HG02642 (cell line): Measurements from ENCODE around the gene THBD.
"Not testable (repeated sequence)": the region's sequence is repeated elsewhere in the genome, so short reads cannot be mapped to it uniquely, and the experiment has no call there.

Experiments
- ATAC-seq: cut with Tn5 transposase; IDR thresholded peaks from one replicate; pipeline ENCODE4 v1.9.1; 2021; ENCODE audit warnings: mild to moderate bottlenecking; ENCODE audit not compliant: unreplicated experiment, poor library complexity

Gene THBD

DNA sequence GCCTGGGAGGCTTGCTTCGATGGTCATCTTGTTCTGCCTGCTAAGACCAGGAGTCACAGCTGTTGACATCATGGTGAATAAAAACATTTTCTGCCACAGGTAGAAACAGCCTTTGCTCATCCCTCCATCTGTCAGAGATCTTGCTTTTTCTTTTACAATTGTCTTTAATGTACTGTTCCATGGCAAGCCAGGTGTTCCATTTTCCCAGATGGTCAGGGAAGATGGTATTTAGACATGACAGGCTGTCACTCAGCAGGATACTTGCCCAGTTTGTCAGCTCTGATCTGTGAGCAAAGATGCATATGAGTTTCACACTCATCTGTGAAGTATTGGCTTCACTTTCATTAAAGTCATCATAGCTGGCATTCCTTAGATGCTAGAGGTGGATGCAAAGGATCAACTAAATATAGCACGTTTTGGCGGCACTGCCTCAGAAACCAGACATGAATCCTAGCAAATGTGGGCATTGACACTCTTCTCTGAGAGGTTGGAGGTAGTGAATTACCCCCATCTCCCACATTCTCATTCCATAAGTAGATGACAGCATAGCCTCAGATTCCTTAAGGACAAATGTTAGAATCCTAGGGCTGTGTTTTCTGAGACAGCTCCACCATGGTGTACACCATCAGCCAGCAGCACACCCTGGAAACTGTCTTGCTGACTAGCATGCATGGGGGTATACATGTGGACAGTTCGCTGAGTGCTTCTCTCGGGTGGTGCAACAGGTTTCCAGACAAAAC, 10.2 kb downstream of the THBD start:
- ATAC-seq = no peak

DNA sequence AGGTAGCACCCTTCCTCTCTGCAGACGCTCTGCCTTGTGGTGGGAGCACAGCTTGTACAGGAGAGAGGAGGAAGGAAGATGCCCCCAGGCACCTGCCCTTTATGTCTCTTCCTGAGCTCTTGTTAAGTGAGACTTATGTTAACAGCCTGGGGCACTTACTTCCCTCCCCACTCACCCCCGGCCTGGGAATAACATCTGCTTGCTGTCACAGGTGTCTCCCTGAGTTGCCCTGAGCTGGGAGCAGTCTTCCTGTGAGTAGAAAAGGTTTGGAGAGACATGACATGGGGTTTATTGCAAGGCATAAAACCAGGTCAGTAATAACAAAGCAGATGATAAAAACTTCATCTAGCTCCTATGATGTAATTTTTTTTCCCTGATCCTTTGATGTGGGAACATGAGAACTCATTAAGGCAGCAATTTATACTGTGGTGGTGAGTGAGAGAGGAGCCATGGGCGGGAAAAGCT, 12.4 kb downstream of the THBD start:
- no peak for ATAC-seq

- ATAC-seq = no peak
Observed at GRCh38 chr20:23036371-23036770, 13.1 kb downstream of the THBD start.

GRCh38 chr20:23035731-23036130, 13.7 kb downstream of the THBD start:
- no peak for ATAC-seq

DNA sequence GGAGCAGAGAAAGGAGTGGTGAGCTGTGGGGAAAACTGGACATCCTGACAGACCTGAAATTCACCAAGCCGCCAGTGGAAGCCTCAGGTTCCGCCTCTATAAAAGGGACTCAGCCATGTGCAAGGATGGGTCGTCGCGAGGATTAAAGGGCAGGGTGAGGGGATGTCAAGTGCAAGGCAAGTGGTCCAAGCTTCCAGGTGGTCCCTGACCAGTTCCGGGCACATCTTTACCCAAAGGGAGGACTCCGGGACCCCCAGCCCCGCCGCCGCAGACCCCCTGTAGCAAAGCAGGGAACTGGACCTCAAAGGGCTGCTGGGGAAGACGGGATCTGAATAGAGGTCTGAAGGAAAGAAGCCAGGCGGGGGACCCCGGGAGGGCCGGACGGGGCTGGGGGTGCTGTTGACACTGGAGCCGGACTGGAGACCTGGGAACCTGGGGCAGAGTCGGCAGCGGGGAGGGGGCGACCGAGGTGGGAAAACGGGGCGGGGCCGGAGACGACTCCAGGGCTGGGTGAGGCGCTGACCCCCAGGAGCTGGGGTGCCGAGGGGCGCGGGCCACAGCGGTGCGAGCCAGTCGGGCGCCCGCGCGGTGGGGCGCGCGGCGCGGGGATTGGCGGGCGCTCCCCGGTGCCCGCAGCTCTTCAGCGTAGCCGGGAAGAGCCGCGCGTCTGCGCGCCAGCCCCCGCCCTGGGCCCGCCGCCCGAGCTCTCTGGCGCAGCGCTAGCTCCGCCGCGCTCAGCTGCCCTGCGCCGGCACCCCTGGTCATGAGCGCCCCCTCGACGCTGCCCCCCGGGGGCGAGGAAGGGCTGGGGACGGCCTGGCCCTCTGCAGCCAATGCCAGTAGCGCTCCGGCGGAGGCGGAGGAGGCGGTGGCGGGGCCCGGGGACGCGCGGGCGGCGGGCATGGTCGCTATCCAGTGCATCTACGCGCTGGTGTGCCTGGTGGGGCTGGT, 14.5 kb downstream of the THBD start, which contains the start of gene SSTR4:
Gene SSTR4 (plus strand): TSS at position 592 of the 951 bp plus-strand sequence. CDS start 172 bp downstream, at position 764.
- ATAC-seq = no peak

DNA sequence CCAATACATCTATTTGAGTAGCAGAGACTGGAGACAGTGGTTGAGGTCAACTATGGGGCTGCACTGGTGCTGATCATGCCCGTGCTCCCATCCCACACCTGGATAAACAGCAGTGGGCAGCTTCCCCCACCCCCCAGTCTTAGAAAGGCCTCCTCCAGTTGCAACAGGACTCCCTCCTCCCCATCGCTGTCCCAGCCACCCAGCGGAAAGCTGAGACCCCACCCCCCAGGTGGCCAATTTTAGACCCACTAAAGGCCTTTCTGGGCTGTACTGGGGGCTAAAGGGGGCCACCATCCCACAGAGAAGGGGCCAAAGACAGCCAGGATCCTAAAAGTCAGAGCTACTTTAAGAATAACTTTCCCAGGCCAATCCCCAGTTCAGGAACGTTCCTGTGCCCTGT, 15.6 kb downstream of the THBD start:
- no peak for ATAC-seq

GRCh38 chr20:23032750-23033078, 16.8 kb downstream of the THBD start:
- no peak for ATAC-seq

DNA sequence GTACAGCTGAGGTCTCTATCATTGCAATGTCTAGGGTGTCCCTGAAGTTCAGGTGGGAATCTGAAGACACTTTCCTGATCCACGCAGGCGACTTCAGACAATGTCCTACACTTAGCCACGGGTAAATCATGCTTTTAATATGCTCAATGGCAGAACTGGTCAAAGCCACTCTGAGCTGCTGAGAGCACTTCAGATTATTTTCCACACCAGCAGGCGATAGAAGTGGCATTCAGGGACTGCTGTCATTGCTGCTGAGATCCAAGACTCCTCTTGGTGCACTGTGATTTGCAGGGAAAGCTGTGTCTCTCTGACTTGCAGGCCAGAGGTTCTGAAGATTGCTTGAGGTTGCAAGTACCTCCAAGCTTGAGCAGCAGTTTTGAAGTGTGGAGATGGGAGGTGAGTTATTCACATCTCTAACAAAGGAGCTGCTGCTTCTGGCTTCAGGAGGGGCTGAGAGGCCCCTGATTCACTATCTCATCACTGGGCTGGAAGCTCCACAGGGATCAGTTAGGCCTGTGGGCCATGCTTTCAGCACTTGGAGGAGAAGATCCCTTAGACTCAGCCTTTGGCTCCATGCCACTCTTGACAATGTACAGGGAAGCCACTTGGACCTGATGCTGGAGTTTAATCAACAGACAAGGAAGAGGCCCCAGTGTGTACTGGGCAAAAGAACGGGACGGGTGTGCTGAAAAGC, 17.3 kb downstream of the THBD start:
- ATAC-seq = no peak

DNA sequence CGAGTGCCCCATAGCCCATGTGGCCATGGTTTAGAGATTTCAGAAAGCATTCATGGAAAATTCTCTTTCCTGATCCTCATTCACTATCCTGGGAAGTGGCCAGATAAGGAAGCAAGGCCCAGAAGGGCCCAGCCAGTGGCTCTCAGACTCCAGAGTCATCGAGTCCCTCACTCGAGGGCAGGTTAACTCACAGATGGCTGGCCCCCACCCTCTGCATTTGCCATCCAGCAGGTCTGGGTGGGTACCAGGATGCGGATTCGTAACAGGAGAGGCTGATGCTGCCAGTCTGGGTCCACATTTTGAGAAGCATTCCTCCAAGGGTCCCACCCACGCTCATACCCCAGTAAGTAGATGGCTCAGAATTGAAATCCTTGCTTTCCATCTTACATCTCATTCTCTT, 18.1 kb downstream of the THBD start:
- ATAC-seq = no peak

DNA sequence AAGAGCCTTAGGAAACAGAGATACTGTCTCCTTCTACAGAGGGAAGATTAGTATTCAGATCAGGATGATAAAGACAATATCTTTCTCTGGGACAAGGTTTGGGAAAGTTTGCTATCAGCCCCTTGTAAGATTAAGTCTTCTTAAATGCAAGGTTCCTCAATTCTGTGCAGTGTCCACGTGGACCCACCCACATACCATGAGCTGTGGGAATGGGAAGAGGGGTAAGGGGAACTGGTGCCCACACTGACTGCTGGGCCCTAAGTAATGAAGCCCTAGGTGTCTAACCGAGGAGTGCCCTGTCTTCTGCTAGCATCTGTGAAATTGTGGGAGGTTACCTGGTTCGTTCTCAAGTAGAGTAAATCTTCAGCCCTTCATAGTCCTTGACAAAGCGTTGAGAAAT, 20.1 kb downstream of the THBD start:
- ATAC-seq = no peak

GRCh38 chr20:23028392-23028791, 21.1 kb downstream of the THBD start:
- no peak for ATAC-seq

DNA sequence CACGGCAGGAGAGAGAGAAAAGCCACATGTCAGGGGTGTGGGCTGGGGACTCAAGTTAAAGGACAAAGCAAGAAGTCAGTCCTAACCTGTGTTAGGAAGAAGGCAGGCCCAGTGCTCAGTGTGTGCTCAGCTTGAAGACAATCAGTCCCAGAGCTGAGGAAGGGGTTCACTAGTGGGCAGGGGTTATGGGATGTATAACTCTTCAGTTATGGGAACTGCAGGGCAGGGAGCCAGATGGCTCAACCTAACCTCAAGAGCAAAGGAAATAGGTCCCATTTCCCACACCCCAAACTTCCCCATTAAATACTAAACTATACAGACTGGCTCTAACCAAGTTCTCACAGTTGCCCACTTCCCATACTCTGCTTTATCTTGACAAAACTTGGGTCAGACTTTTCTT, 21.8 kb downstream of the THBD start:
- no peak for ATAC-seq

DNA sequence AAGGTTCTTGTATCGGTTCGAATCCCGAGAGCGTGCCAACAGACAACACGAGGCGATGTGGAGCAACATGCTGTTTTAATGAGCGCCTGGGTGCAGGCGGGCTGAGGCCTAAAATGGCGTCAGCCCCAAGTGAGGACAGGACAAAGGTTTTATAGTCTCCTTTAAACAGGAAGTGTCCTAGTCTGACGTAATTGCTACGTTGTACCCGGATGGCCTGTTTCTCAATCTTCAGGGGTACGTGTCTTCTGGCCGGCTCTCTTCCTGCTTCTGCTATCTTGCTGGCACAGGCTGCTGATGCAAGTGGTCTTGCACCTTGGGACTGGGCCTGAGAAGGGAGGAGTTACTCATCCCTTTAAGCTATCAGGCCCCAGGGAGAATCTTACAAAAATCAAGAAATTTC, 24.0 kb downstream of the THBD start:
- ATAC-seq = not testable (repeated sequence)

GRCh38 chr20:23024701-23025100, 24.8 kb downstream of the THBD start:
- no peak for ATAC-seq

- no peak for ATAC-seq
Observed at GRCh38 chr20:23023621-23024177, 25.8 kb downstream of the THBD start.

GRCh38 chr20:23022849-23023248, 26.6 kb downstream of the THBD start:
- ATAC-seq = no peak

DNA sequence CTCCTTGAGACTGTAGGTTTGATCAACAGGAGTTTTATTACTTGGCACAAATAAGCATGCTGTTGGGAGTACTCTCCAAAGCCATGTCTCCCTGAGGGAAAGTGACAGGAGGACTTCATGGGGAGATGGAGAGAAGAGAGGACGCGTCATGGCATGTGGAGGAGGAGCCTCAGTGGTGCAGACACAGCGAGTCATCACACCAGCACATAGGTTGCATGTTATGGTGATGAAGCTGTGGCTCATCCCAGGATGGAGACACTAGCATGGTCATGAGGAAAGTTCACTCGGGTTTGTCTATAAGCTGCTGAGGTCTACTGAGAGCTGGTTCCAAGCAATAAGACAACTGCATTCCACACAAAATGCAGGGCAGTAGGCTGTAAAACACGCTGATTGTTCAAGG, 27.5 kb downstream of the THBD start:
- no peak for ATAC-seq

GRCh38 chr20:23021541-23021940, 27.9 kb downstream of the THBD start:
- no peak for ATAC-seq

- no peak for ATAC-seq
Observed at GRCh38 chr20:23020230-23021018, 29.0 kb downstream of the THBD start.

GRCh38 chr20:23019403-23019802, 30.1 kb downstream of the THBD start:
- no peak for ATAC-seq
